ENCODE results near the gene LAD1.

The LAD1 gene

DNA sequence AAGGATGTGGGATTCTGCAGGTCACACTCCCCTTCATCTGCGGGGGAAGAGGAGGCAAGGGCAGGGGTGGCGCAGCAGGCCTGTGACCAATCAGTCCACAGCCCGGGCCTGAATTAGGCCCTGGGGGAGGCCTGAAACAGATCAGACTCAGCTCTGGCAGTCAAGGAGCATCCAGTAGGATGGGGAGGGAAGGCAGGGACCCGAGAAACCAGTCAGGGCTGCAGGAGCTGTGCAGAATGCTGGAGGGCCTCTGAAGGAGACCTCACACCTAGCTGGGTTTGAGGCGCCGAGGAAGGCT lies 34.4 kb downstream of the LAD1 start:
- no peak overlapping the region for H3K4me3 ChIP-seq (ENCODE audit: low read length)
- no peak for DNase-seq (ENCODE audit: low read depth)
- TF ChIP-seq, protein P1, sequence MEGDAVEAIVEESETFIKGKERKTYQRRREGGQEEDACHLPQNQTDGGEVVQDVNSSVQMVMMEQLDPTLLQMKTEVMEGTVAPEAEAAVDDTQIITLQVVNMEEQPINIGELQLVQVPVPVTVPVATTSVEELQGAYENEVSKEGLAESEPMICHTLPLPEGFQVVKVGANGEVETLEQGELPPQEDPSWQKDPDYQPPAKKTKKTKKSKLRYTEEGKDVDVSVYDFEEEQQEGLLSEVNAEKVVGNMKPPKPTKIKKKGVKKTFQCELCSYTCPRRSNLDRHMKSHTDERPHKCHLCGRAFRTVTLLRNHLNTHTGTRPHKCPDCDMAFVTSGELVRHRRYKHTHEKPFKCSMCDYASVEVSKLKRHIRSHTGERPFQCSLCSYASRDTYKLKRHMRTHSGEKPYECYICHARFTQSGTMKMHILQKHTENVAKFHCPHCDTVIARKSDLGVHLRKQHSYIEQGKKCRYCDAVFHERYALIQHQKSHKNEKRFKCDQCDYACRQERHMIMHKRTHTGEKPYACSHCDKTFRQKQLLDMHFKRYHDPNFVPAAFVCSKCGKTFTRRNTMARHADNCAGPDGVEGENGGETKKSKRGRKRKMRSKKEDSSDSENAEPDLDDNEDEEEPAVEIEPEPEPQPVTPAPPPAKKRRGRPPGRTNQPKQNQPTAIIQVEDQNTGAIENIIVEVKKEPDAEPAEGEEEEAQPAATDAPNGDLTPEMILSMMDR (IDR thresholded peaks at IDR 0.05; ENCODE audit: insufficient read depth, low read depth, low read length, missing control alignments) = no peak

DNA sequence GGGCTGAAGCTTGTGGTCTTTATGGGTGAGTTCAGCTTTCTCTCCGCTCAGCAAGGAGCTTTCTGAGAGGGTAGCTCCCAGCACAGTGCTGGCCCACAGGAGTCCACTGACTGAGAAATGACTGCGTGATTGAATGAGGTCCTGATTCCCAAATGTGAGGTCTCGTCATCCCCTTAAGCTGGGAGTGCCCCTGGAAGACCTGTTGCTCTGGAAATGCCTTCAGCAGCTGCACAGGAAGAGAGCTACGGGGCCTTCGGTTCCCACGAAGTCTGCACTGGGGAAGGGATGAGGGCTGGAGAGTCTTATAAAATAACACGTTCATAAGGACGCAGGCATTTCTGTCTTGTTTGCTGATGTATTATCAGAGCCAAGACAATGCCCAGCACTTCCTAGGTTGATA lies 35.7 kb downstream of the LAD1 start:
- no peak overlapping the region for H3K4me3 ChIP-seq (ENCODE audit: low read length)
- DNase-seq (ENCODE audit: low read depth) = no peak
- TF ChIP-seq, protein P1 (IDR thresholded peaks at IDR 0.05; ENCODE audit: insufficient read depth, low read depth, low read length, missing control alignments) = no peak

DNA sequence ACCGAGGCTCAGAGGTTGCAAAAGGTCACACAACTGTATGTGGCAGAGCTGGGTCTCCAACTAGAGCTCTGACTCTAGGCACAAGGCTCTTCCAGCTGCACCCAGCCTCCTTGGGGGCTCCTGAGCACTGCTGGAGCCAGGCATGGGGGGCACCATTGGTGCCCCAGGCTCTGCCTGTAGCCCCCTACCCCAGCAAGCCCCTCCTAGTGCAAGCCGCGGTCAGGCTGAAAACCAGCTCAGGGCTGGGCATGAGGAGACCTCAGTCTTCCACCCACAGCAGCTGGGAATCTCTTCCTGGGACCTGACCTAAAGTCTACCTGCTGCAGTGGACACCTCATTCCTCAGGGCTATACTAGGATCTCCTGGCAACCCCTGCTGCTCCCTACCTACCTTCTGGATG lies 36.2 kb downstream of the LAD1 start:
- TF ChIP-seq, protein P1 (IDR thresholded peaks at IDR 0.05; ENCODE audit: insufficient read depth, low read depth, low read length, missing control alignments) = no peak
- H3K4me3 ChIP-seq (ENCODE audit: low read length) = no peak overlapping the region
- DNase-seq (ENCODE audit: low read depth) = no peak

DNA sequence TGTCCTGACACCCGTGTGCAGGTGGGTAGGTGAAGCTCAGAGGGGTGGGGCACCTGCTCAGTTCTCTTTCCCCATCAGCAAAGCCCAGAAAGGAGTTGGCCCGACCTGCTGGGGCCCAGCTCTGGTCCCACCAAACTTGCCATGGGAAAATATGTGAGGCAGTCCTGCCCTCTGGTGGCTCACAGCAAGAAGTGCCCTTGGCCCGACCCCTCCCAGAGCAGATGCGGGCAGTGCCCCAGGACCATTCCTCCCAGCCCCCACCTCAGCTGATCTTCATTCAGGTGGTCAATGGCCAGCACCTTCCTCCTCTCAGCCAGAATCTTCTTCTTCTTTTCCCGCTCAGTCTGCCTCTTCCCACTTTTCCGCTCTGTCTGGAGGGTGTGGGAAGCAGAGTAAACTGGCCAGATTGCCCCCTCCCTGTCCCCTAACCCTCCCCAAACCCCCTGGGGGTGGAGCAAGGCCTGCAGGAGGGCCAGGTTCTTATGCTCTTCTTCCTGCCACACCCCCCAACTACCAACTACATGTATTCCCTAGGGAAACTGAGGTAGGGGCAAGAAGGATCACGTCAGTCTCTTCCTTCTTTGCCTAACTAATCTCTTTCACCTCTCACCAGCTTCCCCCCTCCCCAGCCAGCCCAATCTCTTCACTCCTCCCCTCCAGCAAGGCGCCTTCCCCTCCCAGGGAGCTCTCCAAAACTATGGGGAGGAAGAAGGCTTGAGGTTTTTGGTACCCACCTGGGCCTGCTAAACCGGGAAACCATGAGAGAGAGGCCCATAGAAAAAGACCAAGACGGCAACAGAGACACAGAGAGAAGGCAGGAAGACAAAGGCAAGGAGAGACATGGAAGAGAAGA lies 37.2 kb downstream of the LAD1 start:
- TF ChIP-seq, protein P1 (IDR thresholded peaks at IDR 0.05; ENCODE audit: insufficient read depth, low read depth, low read length, missing control alignments) = peak; percentile 84
- no peak overlapping the region for H3K4me3 ChIP-seq (ENCODE audit: low read length)
- DNase-seq (ENCODE audit: low read depth) = peak; percentile 59

DNA sequence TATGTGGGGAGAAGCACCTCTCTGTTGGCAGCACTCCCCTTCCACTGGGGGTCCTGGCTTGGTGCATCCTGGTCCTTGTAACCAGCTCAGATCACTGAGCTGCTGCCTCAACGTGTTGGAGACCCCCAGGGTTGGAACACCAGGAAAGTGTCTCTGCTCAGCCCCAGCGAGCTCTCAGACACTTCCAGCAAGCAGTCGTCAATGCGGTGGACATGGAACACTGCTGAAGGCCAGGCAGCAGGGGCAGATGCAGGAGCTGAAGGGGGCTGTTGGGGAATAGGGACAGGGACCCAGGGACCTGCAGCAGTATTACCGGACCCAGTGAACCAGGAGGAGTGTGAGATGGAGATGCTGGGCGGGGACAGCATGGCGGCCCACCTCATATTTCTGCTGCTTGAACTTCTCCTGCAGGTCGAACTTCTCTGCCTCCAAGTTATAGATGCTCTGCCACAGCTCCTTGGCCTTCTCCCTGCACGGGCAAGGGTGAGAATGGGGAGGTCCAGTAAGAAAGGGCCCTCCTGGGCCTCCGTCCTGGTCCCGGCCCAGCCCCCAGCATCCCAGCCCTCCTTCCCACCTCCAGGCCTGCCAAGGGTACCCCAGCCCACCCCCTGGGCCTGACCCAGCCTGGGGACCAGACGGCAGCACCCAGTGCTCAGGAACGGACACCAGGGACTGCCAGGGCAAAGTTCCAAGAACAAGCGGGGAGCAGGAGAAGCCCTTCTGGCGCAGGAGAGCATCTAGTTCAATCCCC lies 38.0 kb downstream of the LAD1 start:
- no peak overlapping the region for H3K4me3 ChIP-seq (ENCODE audit: low read length)
- TF ChIP-seq, protein P1 (IDR thresholded peaks at IDR 0.05; ENCODE audit: insufficient read depth, low read depth, low read length, missing control alignments) = no peak
- no peak for DNase-seq (ENCODE audit: low read depth)

DNA sequence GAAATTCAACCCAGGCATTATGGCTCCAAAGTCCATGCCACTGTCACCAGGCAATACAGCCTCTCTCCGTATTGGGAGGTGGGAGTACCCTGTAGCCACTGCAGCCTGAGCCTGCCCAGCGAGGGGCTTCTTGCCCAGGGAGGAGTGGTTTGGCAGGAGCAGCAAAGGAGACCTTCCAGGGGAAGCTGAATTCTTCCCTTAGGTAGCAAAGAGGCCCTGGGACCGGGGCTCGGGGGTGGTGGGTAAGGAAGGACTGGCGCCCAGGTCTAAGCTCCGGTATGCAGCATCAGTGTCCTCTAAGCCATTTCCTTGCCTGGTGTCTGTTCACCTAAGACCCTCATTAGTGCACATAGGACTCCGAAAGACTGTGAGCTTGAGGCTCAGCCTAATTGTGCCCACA lies 38.6 kb downstream of the LAD1 start:
- TF ChIP-seq, protein P1 (IDR thresholded peaks at IDR 0.05; ENCODE audit: insufficient read depth, low read depth, low read length, missing control alignments) = no peak
- no peak for DNase-seq (ENCODE audit: low read depth)
- H3K4me3 ChIP-seq (ENCODE audit: low read length) = no peak overlapping the region
